Body of pancreas (tissue), 4 donors: Measurements from ENCODE around the gene PCSK1N.

Source experiments
- CTCF ChIP-seq, 7 experiments: fragments of 450-650 bp in 4 of 7; fragments of 200-600 bp in 3 of 7; sonication (generic) in 3 of 7; IDR thresholded peaks; one replicate each; pipeline ENCODE4 v1.5.1; 2016 to 2019; ENCODE audit warnings: antibody characterized with exemption in 7 of 7
- POLR2A ChIP-seq, 3 donors: fragments of 450-650 bp; IDR thresholded peaks; one replicate each; pipeline ENCODE4 v1.6.1; 2016; ENCODE audit warnings: antibody characterized with exemption in 3 of 3, mild to moderate bottlenecking in 2 of 3

DNA sequence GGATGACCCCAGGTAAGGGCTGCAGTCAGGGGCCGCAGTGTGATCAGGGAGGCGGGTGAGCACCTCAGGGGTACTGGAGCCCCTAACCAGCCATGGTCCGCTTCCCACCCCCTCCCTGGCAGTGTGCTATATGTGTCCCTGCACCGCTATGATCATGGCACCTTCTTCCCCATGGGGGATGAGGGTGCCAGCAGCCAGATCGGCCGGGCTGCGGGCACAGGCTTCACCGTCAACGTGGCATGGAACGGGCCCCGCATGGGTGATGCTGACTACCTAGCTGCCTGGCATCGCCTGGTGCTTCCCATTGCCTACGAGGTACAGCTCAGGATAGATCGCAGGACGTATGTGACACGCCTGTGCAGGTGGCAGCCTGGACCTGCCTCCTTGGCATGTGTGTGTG lies 17.3 kb downstream of the PCSK1N start:
- TF ChIP-seq CTCF (IDR thresholded peaks at IDR 0.05) (no peak), POLR2A (IDR thresholded peaks at IDR 0.05) (no peak)
